SH-SY5Y (cell line): Measurements from ENCODE around the gene WDR81.

Experiments used
- GATA2 ChIP-seq: IDR thresholded peaks from 2 replicates; pipeline ENCODE4 v1.6.1; 2011; ENCODE audit warnings: mild to moderate bottlenecking, low read depth, low read length
- GATA3 ChIP-seq: IDR thresholded peaks from 2 replicates; pipeline ENCODE4 v1.6.1; 2011; ENCODE audit warnings: low read depth, mild to moderate bottlenecking, low read length, moderate library complexity

The WDR81 gene

GRCh38 chr17:1774390-1775176 is 50.1 kb downstream of the WDR81 start:
- TF ChIP-seq GATA2 (no peak), GATA3 (no peak)

- no peak for TF ChIP-seq GATA2
- TF ChIP-seq GATA3 = no peak
Measured at GRCh38 chr17:1776328-1776727, 51.8 kb downstream of the WDR81 start.

- no peak for TF ChIP-seq GATA3
- no peak for TF ChIP-seq GATA2
Measured at GRCh38 chr17:1776857-1777256, 52.4 kb downstream of the WDR81 start.

- TF ChIP-seq GATA3 (no peak), GATA2 (no peak)
Measured at GRCh38 chr17:1779571-1780131, 55.1 kb downstream of the WDR81 start.

GRCh38 chr17:1782171-1782567 is 57.7 kb downstream of the WDR81 start:
- TF ChIP-seq GATA2 (no peak), GATA3 (no peak)

GRCh38 chr17:1783271-1783670 is 58.8 kb downstream of the WDR81 start:
- TF ChIP-seq GATA3 = no peak
- TF ChIP-seq GATA2 = no peak

GRCh38 chr17:1783834-1784611 is 59.5 kb downstream of the WDR81 start:
- TF ChIP-seq GATA3 = no peak
- no peak for TF ChIP-seq GATA2

- TF ChIP-seq GATA3 (no peak), GATA2 (no peak)
Measured at GRCh38 chr17:1785930-1786329, 61.4 kb downstream of the WDR81 start.

GRCh38 chr17:1786708-1787107 is 62.2 kb downstream of the WDR81 start:
- TF ChIP-seq GATA3 (no peak), GATA2 (no peak)

- TF ChIP-seq GATA3 (no peak), GATA2 (no peak)
Measured at GRCh38 chr17:1787301-1787902, 62.9 kb downstream of the WDR81 start.
